ENCODE measurements around the gene KCNK13.
"Not testable (repeated sequence)": the region's sequence is repeated elsewhere in the genome, so short reads cannot be mapped to it uniquely, and the experiment has no call there.

KCNK13 gene

GRCh38 chr14:90061685-90062126, at the start of gene KCNK13:
TSS of gene KCNK13 (plus strand) at chr14:90061994. CDS start at chr14:90062206, 212 bp downstream.
- no peak for DNase-seq (ENCODE audit: low read depth)

GRCh38 chr14:90017371-90017770, 44.4 kb upstream of the KCNK13 start:
- DNase-seq (ENCODE audit: low read depth) = no peak

DNA sequence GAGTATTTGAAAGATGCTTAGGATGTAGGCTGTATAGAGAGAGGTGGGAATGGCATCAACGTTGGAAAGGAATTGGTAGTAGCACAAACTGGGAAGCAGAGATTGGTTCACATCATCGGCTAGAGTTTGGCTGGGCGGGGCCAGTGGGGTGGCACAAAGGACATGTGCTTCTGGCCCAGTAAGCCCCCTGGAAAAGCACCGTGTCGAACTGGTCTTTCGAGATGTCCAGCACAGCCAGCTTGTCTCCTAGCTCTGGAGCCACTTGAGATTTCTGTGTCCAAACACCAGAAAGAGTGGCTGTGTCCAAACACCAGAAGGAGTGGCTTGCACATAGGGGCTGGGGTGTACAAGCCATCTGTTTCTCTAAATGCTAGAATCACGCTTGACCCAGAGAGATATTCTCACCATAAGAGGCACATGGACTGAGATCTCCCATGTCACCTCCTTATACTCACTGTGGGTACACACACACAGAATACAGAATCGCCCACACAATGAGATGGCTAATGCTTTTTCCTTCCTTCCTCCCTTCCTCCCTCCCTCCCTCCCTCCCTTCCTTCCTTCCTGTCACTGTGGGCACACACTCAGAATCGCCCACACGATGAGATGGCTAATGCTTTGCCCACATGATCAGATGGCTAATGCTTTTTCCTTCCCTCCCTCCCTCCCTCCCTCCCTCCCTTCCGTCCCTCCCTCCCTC, 41.8 kb upstream of the KCNK13 start:
- DNase-seq (ENCODE audit: low read depth) = no peak

GRCh38 chr14:90023176-90023896, 38.5 kb upstream of the KCNK13 start:
- no peak for DNase-seq (ENCODE audit: low read depth)

- DNase-seq (ENCODE audit: low read depth) = no peak
These were observed 36.9 kb upstream of the KCNK13 start for GRCh38 chr14:90024910-90025309.

DNA sequence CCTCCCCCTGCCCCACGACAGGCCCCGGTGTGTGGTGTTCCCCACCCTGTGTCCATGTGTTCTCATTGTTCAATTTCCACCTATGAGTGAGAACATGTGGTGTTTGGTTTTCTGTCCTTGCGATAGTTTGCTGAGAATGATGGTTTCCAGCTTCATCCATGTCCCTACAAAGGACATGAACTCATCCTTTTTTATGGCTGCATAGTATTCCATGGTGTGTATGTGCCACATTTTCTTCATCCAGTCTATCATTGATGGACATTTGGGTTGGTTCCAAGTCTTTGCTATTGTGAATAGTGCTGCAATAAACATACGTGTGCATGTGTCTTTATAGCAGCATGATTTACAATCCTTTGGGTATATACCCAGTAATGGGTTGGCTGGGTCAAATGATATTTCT, 35.2 kb upstream of the KCNK13 start:
- not testable (repeated sequence) for DNase-seq (ENCODE audit: low read depth)

DNA sequence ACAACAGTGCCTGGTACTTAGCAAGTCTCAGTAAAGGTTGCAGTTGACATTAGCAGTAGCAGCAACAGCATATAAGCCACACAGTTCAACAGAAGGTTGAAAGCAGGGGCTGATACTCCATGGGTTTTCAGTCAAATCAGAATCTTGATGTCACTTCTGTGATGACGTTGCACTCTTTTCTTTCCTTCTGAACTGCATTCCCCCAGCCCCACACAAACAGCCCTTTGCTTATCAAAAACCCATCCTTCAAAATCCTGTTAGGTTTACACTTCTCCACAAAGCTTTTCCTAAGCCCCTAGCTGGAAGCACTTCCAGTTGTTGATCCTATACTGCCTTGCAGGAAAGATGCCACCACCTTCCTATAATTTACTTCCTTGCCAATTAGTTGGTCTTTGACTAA, 34.0 kb upstream of the KCNK13 start:
- no peak for DNase-seq (ENCODE audit: low read depth)

DNA sequence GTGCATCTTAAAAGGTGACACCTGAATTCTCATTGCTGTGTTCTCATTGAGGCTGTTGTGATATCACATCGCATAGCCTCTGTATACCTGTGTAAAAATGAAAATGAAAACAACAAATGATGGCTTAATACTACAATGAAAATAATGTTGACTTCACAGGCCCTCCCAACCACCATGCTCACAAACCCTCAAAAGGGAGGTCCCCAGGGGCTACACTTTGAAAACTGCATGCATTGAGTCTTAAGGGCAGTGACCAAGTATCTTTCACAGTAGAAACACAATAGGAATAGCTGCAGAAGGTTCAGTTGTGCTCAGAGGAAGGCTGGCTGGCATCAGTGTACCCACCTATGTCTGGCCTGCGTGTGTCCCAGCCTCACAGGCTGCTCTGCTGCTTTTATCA, 27.6 kb upstream of the KCNK13 start:
- DNase-seq (ENCODE audit: low read depth) = no peak

GRCh38 chr14:90034835-90035525, 26.8 kb upstream of the KCNK13 start:
- no peak for DNase-seq (ENCODE audit: low read depth)

- DNase-seq (ENCODE audit: low read depth) = no peak
These were observed 22.4 kb upstream of the KCNK13 start for GRCh38 chr14:90039253-90040010.

DNA sequence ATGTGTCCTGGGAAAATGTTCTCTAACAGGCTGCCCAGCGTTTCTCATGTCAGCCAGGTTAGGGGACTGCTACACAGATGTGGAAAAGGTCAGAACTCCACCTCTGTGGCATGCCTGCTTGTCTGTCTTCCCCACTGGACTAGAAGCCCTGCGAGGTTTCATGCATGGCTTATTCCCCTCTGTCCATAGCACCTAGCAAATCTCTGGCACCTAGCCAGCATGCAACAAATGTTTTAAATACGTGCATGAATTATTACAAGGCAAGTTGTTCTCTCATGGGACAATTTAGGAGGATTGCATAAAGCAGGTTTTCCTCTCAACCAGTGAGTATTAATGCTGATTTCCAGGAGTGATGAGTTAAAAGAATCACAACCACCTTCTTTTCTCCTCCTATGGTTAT, 21.4 kb upstream of the KCNK13 start:
- no peak for DNase-seq (ENCODE audit: low read depth)

DNA sequence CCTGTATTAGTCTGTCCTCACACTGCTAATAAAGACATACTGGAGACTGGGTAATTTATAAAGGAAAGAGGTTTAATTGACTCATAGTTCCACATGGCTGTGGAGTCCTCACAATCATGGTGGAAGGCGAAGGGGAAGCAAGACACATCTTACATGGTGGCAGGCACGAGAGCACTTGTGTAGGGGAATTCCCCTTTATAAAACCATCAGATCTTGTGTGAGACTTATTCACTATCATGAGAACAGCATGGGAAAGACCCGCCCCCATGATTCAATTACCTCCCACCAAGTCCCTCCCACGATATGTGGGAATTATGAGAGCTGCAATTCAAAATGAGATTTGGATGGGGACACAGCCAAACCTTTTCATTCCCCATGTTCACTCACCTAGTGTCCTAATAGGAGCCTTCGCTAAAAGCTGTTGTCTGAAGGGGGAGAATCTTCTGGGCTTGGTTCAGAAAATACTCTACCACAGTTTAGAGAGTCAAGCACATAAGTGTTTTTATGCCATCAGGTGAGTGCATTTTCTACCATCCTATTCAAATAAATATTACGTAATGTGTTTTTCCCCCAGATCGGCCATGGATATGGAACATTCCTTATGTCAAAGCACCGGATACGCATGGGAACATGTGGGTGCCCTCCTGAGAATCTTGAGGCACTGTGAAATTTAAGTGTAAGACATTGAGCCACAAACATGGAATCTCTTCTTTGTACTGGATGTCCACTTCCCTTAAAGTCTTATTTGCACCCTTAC, 19.1 kb upstream of the KCNK13 start:
- no peak for DNase-seq (ENCODE audit: low read depth)

DNA sequence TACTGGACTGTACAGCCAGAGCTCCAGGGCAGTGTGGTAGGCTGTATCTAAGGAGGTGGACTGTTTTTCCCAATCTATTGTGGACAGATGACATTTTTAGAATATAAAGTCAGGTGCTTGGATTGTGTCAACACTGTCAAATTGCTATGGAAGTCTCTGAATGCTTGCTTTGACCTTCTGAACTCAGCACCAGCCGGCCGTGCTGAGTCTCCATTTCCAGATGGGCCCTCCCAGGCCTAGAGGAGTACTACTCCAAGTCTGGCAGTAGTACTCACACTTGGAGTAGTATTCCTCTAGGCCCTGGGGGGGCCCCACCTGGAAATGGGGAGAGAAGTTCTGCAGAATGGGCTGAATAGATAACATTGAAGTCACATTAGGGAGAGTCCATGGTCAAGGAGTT, 16.2 kb upstream of the KCNK13 start:
- no peak for DNase-seq (ENCODE audit: low read depth)

DNA sequence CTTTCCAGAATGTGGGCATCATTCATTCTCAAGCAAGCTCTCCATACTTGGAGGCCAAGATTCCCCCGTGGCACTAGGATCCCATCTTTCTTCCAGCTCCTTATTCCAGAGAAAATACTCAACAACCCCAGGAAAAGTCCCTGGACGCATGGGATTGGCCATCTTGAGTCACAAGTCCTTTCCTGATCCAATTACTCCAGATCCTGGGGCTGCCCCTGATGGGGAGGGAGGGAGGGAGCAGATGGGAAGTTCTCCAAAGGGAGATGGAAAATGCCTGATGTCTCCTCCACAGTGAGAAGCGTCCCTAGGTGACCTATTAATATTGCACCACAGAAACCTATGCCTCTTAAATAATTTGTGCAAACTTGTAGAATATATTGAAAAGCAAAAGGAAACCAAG, 12.4 kb upstream of the KCNK13 start:
- DNase-seq (ENCODE audit: low read depth) = no peak

DNA sequence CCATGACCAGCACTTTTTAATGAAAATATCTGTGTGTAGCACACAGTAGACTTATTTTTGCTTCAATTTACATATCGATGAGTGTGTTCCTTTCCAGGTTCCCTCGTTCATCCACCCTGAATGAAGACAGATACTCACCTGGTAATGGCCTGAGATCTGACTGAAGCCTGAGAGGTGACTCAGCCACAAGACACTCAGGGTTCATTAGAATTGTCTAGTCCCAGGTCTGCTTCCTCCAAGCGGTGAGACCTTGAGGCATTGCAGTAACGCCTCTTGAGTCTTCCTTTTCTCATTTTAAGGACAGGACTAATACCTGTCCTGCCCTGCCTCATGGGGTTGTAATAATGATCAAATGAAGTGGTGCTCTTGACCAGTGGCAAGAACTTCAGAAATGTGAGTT, 11.5 kb upstream of the KCNK13 start:
- no peak for DNase-seq (ENCODE audit: low read depth)

GRCh38 chr14:90053044-90053443, 8.8 kb upstream of the KCNK13 start:
- no peak for DNase-seq (ENCODE audit: low read depth)

GRCh38 chr14:90054803-90055202, 7.0 kb upstream of the KCNK13 start:
- no peak for DNase-seq (ENCODE audit: low read depth)

GRCh38 chr14:90056826-90057225, 5.0 kb upstream of the KCNK13 start:
- DNase-seq (ENCODE audit: low read depth) = no peak

GRCh38 chr14:90058876-90059458, 2.8 kb upstream of the KCNK13 start:
- no peak for DNase-seq (ENCODE audit: low read depth)

- peak; percentile 23 for DNase-seq (ENCODE audit: low read depth)
These were observed 1.4 kb upstream of the KCNK13 start for GRCh38 chr14:90060312-90060964.

All from activated T-helper 9 cell treated with anti-CD3 and anti-CD28 coated beads, Interleukin-2, amount 50 U/mL, for 16 hours (primary cell).